Activated CD8-positive, alpha-beta memory T cell treated with anti-CD3 and anti-CD28 coated beads, Interleukin-2, amount 50 U/mL, for 4 hours (primary cell): Measurements from ENCODE around the gene ICE1.
"Not testable (repeated sequence)": the region's sequence is repeated elsewhere in the genome, so short reads cannot be mapped to it uniquely, and the experiment has no call there.

Experiments used
- DNase-seq: peaks from one replicate; pipeline ENCODE4 v3.0.0-alpha.2; 2020

The ICE1 gene

GRCh38 chr5:5451863-5452262, 29.4 kb downstream of the ICE1 start:
- no peak for DNase-seq

- no peak for DNase-seq
Measured at GRCh38 chr5:5453131-5453530, 30.7 kb downstream of the ICE1 start.

DNA sequence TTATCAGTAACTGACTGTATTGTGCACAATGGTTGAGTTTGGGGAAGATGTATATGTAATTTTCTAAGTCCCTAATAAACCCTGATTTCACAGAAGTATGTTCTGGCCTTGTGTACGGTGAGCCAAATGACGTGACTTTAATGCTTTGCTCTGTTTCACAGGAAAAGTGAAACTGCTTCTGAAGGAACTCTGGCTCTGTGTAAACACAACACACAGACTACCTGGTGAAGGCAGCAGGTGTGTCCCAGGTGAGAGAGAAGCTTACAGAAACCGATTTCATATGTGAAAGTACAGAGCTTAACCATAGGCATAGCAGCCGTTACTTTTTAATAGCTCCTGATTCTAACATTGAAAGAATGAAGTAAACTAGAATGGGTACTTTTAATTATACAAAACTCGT, 31.9 kb downstream of the ICE1 start:
- DNase-seq: no peak

DNA sequence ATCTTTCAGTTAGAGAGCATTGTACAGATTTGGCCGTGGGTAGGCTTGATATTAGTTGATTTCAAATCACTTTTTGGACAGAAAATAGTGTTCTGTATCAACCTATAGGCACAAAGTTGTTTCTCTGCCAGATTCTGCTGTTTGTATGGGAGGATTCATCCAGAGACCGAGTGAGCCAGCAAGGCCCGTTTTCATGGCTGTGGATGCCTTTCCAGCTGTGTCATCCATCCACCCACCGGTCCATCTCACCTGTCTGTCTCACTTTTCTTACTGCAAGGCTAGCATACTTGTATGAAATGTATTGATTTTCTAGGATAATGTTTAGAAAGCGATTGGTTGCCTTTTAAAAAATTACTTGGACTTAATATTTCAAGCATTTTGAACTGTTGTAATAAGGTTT, 34.4 kb downstream of the ICE1 start:
- no peak for DNase-seq

GRCh38 chr5:5460311-5460710, 37.8 kb downstream of the ICE1 start:
- no peak for DNase-seq

DNA sequence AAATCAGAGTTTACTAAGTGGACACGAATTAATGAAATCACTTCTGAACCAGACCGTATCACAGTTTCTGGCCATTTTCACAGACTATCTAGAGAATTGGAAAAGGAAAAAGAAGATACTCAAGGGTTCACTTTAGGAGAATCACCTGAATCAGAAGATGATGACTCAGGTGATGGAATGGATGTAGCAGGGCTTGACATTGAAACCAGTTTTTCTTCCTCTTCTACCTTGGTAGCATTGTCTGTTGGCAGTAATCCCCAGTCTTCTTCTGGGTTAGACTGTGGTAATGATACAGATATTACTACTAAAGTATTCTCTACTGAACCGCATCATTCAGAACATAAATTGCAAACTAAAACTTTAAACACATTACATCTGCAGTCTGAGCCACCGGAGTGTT, 38.5 kb downstream of the ICE1 start:
- no peak for DNase-seq

DNA sequence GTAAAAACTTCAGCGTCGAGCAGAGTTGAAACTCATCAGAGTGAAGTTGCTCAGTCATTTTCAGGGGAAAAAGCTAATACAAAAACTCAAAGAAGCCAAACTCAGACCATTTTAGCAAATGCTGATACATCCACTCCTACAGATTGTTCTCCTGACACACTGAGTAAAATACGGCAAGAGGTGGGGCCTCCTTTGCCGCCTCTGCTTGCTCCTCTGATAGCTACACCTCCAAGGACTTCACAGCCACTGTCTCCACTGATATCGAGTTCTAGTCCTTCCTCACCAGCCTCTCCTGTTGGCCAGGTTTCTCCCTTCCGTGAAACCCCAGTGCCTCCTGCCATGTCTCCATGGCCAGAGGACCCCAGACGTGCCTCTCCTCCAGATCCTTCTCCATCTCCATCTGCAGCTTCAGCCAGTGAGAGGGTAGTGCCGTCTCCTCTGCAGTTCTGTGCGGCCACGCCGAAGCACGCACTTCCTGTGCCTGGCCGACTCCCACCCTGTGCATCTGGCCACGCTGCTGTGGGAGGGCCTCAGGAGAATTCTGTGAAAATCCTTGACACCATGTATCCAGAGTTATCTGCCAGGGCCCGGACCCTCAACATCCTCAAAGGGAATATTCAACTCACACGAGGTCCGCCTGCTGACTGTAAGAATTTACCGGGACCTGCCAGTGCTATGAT, 41.7 kb downstream of the ICE1 start:
- DNase-seq: no peak

- no peak for DNase-seq
Measured at GRCh38 chr5:5466227-5466626, 43.8 kb downstream of the ICE1 start.

- no peak for DNase-seq
Measured at GRCh38 chr5:5467737-5468136, 45.3 kb downstream of the ICE1 start.

DNA sequence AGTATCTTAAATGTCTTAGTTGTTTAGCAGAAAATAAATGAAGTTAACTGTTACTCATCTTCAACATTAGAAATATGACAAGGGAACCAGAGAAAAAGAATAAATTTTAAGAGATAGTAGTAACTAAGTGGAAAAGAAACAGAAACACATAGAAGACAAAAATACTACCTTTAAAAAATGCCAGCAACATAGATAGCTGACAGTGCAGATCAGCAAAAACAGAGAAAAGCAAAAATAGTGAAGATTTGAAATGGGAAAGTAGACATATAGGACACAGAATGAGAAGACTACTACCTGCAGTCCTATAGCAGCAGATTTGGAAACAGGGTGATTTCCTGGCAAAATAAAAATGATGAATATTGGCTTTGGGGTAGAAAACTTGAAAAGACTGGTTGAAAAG, 48.5 kb downstream of the ICE1 start:
- no peak for DNase-seq

- no peak for DNase-seq
Measured at GRCh38 chr5:5473226-5473625, 50.7 kb downstream of the ICE1 start.

DNA sequence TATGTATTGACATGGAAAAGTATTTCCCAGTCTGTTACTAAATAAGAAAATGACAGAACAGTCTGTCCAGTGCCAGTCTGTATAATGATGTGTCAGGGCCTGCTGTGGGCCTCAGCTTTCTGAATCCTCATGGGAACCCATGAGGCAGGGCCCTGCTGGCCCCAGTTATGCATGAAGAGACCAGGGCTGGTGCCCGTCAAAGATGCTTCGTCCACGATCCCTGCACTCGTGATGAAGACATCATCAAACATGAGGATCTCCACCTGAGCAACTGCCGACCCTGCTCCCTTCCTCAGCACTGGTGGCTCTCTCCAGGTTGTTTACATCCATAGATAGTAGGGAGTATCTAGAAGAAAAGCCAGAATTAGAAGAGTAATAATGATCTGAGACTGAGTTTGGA, 52.5 kb downstream of the ICE1 start:
- no peak for DNase-seq

GRCh38 chr5:5475975-5476374, 53.5 kb downstream of the ICE1 start:
- no peak for DNase-seq

DNA sequence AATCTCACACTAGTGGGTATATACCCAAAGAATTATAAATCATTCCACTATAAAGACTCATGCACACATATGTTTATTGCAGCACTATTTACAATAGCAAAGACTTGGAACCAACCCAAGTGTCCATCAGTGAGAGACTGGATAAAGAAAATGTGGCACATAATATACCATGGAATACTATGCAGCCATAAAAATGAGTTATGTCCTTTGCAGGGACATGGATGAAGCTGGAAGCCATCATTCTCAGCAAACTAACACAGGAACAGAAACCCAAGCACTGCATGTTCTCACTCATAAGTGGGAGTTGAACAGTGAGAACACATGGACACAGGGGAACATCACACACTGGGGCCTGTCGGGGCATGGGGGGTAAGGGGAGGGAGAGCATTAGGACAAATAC, 57.1 kb downstream of the ICE1 start:
- DNase-seq: not testable (repeated sequence)

- no peak for DNase-seq
Measured at GRCh38 chr5:5480481-5481111, 58.1 kb downstream of the ICE1 start.

- no peak for DNase-seq
Measured at GRCh38 chr5:5481206-5481605, 58.7 kb downstream of the ICE1 start.

DNA sequence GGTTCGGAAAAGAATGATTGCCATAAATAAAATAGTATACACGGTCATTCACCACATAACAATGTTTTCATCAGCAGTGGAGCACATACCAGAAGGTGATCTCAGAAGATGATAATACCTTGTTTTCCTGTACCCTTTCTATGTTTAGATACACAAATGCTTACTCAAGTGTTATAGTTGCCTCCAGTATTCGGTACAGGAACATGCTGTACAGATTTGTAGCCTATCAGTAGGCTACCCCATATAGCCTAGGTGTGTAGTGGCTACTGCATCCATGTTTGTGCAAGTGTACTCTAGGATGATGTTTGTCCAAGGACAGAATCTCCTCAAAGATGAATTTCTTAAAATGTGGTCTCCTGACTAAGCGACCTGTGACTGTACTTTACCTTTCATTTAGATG, 59.2 kb downstream of the ICE1 start:
- DNase-seq: no peak

DNA sequence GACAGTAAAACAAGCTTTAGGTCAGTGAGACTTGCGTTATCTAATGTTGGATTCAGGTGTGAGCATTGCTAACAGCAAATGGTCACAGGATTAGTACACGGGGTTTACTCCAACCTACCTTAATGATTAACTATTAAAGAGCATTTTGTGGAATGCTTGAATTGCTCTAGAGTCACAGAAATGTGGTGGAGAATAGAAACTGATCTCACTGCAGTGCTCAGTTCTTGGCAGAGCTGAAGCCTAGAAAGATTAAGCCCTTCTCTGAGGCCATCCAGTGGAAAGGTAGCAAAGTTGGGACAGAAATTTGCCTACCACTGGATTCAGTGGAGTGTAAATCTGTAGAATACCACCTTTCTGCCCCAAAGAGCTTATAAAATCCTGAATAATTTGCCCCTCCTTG, 60.9 kb downstream of the ICE1 start:
- DNase-seq: no peak

DNA sequence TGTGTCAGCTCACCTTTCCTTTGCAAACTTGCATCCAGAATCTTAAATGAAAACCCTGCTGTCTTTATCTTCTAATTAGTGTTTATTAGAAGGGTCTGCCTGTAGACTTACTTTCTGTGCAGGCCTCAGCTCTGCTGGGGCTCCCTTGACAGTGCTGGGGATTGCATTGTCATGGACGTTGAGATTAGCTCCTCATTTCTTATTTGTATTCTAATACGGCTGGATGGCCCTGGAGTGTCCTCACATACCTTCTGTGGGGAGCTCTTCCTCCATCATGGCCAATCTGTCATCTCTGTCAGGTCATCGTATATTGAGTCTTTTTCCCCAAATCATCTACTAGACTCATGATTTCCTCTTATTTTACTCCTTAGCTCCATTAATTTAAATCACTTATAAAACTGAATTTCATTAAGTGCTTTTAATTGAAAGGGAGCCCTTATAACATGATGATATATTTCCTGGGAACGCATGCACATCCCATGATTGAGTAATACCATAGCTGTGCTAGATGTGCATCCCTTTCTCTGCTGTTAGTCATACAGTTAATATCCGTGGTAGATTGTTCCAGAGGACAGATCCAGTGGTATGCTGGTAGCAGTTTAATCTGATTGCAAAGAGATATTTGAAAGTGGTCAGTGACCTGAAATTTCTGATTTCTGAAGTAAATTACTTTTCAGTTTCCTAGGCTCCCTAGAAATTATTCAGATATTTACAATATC, 61.6 kb downstream of the ICE1 start:
- no peak for DNase-seq

DNA sequence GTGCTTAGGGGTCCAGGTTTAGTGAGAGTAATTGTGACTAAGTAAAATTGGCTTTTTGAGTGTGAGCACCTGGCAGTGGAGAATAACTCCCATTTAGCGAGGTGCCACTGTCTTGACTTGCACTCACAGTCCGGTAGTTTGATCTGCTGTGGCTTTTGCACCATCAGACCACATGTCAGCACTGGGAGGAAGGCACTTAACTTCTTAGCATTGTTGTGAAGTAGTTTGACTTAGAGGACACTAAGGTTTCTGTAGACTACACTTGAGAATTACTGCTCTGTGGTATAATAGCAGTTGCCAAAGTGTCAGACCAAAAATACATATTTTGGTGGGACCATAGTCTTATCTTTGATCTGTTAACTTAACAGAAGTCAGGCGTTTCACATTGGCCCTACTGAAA, 63.6 kb downstream of the ICE1 start:
- DNase-seq: no peak

DNA sequence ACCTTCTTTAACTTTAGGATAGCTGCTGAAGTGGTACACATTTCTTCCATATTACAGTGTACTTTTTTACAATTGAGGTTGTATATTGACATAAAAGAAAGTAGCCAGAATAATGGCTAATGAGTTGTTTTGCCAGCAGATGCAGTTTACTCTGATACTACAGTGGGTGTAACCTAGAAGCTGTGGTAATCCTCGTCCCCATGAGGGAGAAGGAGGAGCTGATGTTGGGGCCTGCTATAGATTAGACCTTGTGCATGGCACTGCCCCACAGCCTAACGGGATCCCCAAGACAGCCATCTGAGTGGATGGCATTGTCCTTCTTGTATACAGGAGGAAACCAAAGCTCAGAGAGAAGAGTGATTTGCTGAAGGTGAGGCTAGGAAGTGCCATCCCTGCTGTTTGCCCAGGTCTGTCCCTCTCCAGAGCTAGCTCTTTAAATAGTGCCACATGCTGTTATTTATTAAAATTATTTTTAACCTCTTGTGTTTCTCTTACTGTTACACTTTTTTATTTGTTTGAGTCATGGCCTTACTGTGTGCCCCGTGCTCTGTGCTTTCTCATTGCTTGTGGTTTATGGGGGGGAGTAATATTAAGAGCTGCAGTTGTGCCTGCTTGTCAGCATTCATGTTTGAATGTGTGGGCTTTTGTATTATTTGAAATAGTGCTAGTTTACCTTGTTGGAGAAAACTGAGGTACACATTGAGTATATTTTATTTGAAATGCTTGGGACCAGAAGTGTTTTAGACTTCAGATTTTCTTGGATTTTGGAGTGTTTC, 65.3 kb downstream of the ICE1 start:
- DNase-seq: no peak

DNA sequence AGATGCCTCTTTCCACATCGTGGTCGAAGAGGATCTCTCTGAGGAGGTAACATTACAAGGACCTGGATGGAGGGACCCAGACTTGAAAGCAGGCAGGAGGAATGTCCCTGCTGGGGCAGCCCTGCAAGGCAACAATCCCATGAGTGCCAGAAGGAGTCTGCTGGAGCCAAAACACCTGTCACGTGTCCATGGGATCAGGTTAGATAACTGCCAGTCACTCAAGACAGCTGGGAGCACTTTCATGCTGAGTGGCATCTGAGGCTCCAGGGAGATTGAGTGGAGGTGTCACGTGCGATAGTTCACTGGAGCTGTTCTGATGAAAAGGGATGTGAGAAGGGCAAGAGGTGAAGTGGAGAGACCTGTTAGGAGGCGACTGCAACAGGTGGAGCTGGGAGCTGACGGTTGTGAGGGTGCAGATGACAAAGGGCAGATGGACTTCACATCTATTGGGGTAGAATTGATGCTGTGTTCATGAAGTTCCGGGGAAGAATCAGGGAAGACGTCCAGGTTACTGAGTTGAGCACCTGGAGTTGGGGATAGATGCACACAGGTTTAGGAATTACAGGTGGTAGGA, 68.4 kb downstream of the ICE1 start:
- no peak for DNase-seq
